ENCODE results near the gene INPP5K. TPM values are rescaled to one million over a fixed set of nuclear protein-coding genes. Genes with fewer than 3 reads are reported as not detected.

INPP5K gene
- total and polyA plus RNA-seq, 2 donors: 29.7 to 37.2 TPM

DNA sequence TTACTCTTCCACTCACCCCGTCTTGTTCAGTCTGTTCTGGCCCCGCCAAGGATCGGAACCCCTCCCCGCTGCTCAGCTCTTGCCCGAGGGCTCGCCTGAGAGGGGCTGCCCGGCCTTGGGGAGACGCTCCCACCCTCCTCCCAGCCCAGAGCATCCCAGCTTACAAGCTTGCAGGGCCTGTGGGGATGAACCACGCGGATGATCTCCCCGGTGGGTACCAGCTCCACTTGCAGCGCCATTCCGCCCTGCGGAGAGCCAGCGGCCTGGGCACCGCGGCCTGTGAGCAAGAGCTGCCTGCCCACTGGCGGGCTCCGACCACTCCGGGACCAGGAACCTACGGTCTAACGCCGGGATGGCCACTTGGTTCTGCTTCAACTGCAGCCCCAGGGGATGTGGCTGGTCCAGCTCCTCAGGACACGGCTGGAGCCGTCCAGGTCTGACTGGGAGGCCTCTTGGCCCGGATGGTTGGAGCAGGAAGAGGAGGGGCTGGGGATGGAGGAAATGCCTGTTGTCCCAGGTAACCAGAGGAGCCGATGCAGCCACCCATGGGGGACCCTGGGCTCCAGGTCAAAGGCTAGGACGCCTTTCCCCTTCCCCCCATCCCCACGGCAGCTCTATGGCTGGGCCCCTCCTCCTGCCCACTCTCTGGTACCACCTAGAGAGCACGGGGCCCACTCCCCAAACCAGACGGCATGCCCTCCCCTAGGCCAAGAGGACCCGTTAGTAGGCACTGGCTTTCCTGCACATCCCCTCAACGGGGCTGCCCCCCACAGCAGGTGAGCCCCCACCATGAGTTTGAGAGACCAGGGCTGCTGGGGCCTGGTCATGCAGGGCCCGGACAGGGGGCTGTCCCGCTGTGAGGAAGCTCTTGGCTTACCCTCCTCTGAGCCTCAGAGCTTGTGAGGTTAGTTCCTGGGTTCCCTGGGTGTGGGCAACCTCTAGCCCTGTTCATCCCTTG is 23.9 kb downstream of the INPP5K start, which contains the start of gene MYO1C:
Gene MYO1C, minus strand, starts transcription at position 438 of the 958 bp plus-strand sequence. Its CDS starts 199 bp downstream, at position 239.
- H3K27ac ChIP-seq (ENCODE audit: low read depth): peak within 1 kb of the TSS; percentile 67
- H3K36me3 ChIP-seq (ENCODE audit: insufficient read depth): no peaks in the 10 kb centered on the region
- WGBS: 64% methylated on average over 35 of the region's 35 CpGs
- no peak for DNase-seq (ENCODE audit: extremely low spot score)
- peak within 1 kb of the TSS; percentile 67 for H3K4me3 ChIP-seq (ENCODE audit: low read depth, low read length)
- no peaks in the 10 kb centered on the region for H3K4me1 ChIP-seq (ENCODE audit: insufficient read depth)

DNA sequence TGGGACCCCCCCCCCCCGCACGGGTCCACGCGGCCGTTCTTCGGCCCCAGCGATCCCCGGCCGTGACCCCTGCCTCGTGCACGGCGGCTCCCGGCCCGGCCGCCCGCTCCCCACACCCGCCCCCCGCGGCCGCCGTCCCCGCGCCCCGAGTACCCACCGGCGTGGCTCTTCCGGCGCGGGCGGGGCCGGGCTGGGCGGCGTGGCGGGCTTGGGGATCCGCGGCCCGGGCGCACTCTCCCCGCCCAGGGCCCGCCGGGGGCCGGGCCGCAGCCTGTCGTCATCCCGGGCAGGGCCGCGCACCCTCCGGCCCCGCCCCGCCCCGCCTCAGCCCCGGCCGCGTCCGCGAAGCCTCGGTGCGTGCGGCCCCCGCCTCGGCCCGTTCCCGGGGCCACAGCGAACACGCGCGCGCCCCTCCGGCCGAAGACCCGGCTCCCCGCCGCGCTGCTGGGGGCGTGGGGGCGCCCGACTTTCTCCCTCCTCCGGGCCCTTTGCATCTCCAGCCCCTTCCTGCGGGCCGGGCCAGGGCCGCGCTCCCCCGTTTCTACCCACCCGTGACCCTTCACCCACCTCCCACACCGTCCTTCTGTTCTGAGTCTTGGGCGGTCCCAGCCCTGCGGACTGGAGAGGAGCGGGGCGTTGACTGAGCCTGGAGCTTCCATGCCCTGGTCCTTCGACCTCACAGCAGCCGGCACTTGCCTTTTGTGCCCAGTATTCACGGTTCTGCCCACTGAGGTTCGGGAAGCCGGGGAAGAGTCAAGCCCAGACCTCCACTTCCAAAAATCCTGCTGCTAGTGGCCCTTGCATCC is 24.8 kb downstream of the INPP5K start:
- Histone ChIP-seq H3K4me1 (ENCODE audit: insufficient read depth) (no peaks in the 10 kb centered on the region), H3K27ac (ENCODE audit: low read depth) (peak overlapping the region; percentile 74), H3K4me3 (ENCODE audit: low read depth, low read length) (peak overlapping the region; percentile 67), H3K36me3 (ENCODE audit: insufficient read depth) (no peaks in the 10 kb centered on the region)
- DNase-seq (ENCODE audit: extremely low spot score): no peak
- 2% methylated on average over 94 of the region's 94 CpGs for WGBS

DNA sequence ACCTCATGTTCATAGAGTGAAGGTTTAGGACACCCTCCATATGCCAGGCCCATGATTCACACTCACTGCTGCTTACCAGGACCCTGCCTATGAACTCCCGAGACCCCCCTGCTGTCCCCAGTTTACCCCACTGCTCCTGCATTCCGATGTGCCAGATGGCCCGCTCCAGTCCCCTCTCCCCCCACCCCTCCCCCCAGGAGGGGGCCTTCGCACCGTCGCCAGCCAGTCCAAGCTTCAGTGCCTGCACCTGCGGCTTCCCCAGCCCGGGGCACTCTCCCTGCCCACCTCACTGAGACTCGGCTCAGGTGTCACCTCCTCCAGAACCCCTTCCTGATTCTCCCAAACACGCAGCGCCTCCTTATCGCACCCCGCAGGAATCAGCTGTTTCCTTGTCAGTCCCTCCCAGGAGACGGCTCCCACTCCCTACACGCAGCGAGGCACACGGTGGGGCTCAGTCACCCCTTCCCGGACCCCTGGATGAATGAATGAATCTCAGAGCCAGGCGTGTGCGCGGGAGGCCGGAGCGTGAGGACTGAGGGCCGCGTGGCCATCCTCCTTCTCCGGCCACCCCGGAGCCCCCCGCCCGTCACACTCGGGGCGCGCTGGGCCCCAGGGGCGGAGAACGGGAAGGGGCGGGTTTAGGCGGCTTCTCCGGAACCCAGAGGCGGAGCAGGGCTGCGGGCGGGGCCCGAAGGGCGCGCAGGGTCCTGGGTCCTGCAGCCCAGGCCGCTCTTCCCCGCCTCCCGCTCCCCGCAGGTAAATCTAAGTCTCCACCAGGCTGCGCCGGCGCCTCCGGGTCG is 25.6 kb downstream of the INPP5K start:
- DNase-seq (ENCODE audit: extremely low spot score): no peak
- Histone ChIP-seq H3K36me3 (ENCODE audit: insufficient read depth) (no peaks in the 10 kb centered on the region), H3K4me3 (ENCODE audit: low read depth, low read length) (peak overlapping the region; percentile 67), H3K4me1 (ENCODE audit: insufficient read depth) (no peaks in the 10 kb centered on the region), H3K27ac (ENCODE audit: low read depth) (peak overlapping the region; percentile 74)
- under 1% methylated on average over 52 of the region's 52 CpGs for WGBS

DNA sequence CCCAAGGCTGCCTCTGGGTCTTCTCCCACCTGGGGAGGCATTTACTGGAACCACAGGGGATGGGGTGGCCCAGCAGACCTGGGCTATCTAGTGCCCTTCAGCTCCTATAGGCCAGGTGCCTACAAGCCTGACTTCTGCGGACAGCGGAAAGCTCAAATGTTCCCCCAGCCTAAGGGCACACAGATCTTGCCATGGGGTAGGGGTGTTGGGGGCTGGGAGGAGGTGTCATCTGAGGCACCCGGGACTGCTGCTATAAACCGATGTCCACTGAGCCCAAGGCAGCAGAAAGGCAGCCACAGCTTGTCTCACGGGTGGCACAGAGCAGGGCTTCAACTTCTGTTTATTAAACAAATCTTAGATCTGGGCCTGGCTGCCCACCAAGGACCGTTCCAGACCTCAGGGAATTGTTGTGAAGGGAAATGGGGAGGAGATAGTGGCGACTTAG is 27.6 kb downstream of the INPP5K start:
- Histone ChIP-seq H3K36me3 (ENCODE audit: insufficient read depth) (no peaks in the 10 kb centered on the region), H3K27ac (ENCODE audit: low read depth) (peak overlapping the region; percentile 93), H3K4me3 (ENCODE audit: low read depth, low read length) (no peak overlapping the region), H3K4me1 (ENCODE audit: insufficient read depth) (no peaks in the 10 kb centered on the region)
- WGBS: 51% methylated on average over 7 of the region's 7 CpGs
- no peak for DNase-seq (ENCODE audit: extremely low spot score)

DNA sequence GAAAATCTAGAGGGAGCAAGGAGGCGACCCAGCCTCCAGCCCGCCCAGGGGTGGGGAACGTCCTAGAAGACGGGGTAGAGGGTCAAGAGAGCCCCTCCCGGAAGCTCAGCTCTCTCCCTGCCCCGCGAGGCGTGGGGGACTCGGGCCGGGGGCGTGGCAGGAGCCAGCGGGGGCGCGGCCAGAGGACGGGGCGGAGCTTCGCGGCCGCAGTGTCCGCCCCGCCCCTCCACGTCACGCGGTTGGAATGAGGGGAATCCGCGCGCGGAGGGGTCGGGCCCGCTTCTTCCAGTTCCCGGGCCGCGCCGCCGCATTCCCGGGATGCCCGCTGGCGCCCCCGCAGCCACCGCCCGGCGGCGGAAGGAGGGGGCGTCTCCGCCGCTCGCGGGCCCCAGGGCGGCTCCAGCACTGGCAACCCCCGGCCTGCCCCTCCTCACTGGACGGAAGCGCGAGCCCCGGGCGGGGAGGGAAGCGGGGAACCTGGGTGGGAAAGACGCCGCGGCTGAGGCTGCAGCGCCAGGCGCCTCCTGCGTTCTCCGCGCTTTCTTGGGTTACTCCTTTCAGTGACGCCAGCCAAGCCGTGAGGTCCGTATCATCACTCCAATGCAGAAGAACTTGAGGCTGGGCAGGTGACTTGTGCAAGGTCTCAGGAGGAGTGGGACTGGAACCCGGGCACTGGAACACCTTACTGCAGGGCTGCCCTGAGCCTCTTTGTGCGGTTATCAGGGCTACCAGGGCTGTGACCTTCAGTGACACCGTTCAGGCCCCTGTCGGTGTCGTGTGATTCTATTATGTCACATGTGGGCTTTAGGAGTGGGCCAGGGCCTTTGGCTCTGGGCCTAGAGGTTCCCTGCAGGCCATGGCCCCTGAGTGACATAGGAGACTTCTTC is 28.2 kb downstream of the INPP5K start:
- DNase-seq (ENCODE audit: extremely low spot score): peak; percentile 76
- H3K36me3 ChIP-seq (ENCODE audit: insufficient read depth): peaks cover 2% of the 10 kb centered on the region
- peak overlapping the region; percentile 46 for H3K4me3 ChIP-seq (ENCODE audit: low read depth, low read length)
- WGBS: 2% methylated on average over 72 of the region's 72 CpGs
- H3K27ac ChIP-seq (ENCODE audit: low read depth): peak overlapping the region; percentile 93
- H3K4me1 ChIP-seq (ENCODE audit: insufficient read depth): no peaks in the 10 kb centered on the region

DNA sequence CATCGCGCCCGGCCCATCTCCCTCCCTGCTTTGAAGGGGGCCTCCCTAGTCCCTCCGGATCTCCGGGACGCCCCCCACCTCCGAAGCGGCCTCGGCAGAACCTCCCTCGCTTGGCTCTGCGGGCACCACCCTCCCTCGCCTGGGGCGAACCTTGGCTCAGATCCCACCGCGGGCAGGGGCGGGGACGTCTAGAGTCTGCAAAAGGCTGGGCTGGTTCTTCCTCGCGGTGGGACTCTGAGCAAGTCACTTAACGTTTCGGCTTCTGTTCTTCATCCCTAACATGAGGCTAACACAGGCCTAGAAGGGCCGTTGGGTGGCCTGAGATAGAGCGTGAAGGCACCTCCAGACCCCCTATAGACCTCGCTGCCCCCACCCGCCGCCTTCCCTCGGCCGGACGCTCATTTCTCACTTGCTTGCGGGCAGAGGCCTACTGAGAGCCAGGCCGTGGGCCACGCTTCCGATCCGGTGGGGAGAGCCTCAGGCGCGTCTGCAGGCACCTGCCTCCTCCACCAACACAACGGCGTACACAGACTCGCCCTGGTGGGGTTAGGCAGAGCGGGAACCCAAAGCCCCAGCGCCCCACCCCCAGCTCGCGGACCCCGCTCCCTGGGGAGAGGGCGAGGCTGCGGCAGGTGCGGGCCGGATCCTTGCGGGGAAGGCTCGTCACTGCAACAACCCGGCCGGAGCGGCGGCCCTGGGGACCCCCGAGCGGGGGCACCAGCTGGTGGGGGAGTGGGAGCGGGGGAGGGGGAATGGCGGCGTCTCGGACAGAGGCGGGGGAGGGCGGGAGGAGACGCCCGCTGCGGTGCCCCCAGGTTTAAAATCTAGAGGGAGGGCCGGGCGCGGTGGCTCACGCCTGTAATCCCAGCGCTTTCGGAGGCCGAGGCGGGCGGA is 29.4 kb downstream of the INPP5K start:
- 21% methylated on average over 74 of the region's 74 CpGs for WGBS
- Histone ChIP-seq H3K4me3 (ENCODE audit: low read depth, low read length) (peak overlapping the region; percentile 46), H3K27ac (ENCODE audit: low read depth) (peak overlapping the region; percentile 93), H3K4me1 (ENCODE audit: insufficient read depth) (no peaks in the 10 kb centered on the region), H3K36me3 (ENCODE audit: insufficient read depth) (peaks cover 2% of the 10 kb centered on the region)
- no peak for DNase-seq (ENCODE audit: extremely low spot score)

DNA sequence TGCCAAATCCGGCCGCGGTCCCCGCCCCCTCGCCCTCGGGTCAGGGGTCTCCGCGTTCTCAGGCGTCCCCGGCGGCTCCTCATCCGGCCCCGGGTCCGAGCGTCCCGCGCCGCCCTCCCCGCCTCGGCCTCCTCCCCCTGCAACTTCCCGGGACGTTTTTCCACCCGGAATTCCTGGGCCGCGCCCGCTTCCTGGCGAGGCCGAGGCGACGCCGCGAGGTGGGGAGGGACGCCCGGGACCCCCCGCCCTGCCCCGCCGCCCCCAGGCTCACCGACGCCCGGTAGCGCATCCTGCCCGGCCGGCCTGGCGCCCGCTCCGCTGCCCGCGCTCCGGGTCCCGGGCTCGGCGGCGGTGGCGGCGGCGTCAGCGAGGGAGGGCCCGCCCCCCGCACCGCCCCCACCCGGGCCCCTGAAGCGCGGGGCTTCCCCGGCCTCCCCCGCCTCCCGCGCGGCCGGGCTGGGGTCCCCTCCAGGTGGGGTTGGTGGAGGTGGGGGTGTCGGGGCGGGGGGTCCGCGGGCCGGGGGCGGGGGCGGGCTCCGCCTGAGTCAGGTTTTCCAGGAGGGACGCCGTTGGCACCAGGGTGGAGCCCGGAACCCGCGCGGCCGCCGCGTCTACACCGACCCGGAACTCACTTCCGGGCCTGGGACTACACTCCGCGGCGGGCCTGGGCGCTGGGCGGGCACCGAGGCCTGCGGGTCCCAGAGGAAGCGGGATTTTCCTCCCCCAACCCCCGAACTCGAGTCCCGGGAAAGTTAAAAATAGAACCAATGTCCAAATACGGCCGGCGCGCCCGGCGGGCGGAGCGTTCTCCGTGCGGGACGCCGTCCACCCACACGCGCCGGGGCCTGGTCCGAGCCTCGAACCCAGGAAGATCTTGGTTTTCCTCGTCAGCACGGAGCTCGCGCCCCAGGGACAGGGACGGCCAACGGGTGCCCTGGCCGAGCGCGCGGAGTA is 30.7 kb downstream of the INPP5K start:
- DNase-seq (ENCODE audit: extremely low spot score): no peak
- H3K4me1 ChIP-seq (ENCODE audit: insufficient read depth): no peaks in the 10 kb centered on the region
- H3K27ac ChIP-seq (ENCODE audit: low read depth): peak overlapping the region; percentile 90
- peaks cover 2% of the 10 kb centered on the region for H3K36me3 ChIP-seq (ENCODE audit: insufficient read depth)
- peak overlapping the region; percentile 84 for H3K4me3 ChIP-seq (ENCODE audit: low read depth, low read length)
- 2% methylated on average over 127 of the region's 127 CpGs for WGBS

DNA sequence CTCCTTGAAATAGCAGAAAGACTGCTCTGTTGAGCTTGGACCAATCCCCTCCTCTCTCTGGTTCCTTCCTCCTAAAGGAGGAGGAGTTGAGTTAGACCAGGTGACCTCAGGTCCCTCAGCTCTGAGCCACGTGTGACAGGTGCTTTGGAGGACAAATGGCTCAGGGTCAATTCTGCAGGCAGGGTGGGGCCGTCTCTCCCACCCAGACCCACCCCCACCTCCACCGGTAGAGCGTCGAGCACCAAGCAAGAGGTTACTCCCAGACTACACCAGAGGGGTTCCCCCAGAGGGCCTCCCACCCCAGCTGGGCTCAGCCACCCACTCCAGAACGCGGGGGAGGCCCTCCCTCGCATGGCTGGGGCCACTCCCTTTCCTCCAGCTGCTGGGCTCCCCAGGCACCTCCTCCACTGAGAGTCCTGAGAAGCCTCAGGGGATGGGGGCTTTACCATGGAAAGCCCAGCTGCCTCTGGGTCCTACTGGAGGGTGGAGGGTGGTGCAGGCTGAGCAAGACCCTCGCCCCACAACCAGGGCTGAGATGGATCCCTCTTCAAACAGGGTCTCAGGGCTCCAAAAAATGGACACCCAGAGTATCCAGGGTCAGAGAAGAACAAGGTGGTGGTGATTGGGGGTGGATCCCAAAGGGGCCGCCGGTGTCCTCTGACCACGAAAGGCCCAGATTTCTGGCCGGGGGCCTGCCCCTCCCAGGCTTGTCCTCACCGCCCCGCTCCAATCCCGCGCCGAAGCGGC is 31.6 kb downstream of the INPP5K start:
- peak overlapping the region; percentile 84 for H3K4me3 ChIP-seq (ENCODE audit: low read depth, low read length)
- peak overlapping the region; percentile 90 for H3K27ac ChIP-seq (ENCODE audit: low read depth)
- 2% methylated on average over 19 of the region's 19 CpGs for WGBS
- no peak for DNase-seq (ENCODE audit: extremely low spot score)
- no peaks in the 10 kb centered on the region for H3K4me1 ChIP-seq (ENCODE audit: insufficient read depth)
- peaks cover 2% of the 10 kb centered on the region for H3K36me3 ChIP-seq (ENCODE audit: insufficient read depth)

DNA sequence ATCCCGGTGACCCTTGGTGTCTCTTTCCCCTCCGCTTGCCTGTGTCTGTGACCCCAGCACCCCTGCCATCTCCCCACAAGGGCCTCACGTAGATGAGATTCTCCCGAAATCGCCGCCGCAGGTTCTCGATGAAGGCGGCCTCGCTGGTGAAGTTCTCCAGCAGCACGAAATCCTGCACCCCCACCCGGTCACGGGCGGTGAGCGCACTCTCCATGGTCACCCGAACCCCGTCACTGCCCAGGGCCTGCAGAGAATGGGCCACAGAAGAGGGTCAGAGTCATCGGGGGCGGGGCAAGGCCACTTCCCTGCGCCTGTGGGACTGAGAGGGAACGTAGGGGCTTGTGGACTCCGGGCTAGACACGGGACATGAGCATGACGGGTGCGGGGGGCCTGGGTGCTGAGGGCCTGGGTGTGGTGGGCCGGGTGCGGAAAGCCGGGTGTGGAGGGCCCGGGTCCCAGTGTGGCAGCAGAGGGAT is 32.3 kb downstream of the INPP5K start:
- no peak overlapping the region for H3K4me3 ChIP-seq (ENCODE audit: low read depth, low read length)
- H3K27ac ChIP-seq (ENCODE audit: low read depth): no peak overlapping the region
- no peaks in the 10 kb centered on the region for H3K4me1 ChIP-seq (ENCODE audit: insufficient read depth)
- 90% methylated on average over 29 of the region's 29 CpGs for WGBS
- no peak for DNase-seq (ENCODE audit: extremely low spot score)
- peaks cover 2% of the 10 kb centered on the region for H3K36me3 ChIP-seq (ENCODE audit: insufficient read depth)

DNA sequence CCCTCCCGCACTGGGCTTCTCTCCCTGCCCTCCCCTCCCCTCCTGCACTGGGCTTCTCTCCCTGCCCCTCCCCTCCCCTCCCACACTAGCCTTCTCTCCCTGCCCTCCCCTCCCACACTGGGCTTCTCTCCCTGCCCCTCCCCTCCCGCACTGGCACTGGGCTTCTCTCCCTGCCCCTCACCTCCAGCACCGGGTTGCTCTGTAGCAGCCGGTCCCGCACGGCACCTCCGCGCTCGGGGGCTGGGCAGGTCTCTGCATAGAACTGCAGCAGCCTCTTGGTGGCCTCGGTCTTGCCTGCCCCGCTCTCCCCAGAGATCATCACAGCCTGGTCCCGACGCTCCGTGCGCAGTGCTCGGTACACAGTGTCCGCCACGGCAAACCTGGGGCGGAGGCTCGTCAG is 33.7 kb downstream of the INPP5K start:
- Histone ChIP-seq H3K27ac (ENCODE audit: low read depth) (no peak overlapping the region), H3K36me3 (ENCODE audit: insufficient read depth) (peaks cover 10% of the 10 kb centered on the region), H3K4me3 (ENCODE audit: low read depth, low read length) (no peak overlapping the region), H3K4me1 (ENCODE audit: insufficient read depth) (no peaks in the 10 kb centered on the region)
- 70% methylated on average over 20 of the region's 20 CpGs for WGBS
- no peak for DNase-seq (ENCODE audit: extremely low spot score)

All from urinary bladder (tissue), 4 donors.